HepG2 (cell line): ENCODE results near the gene GRK3. TPM values are rescaled to one million over a fixed set of nuclear protein-coding genes. Genes with fewer than 3 reads are reported as not detected.

Experiments
- ATAC-seq: fragments of 200-7000 bp; cut with Tn5 transposase; 3 replicates; pipeline ENCODE4 v1.9.1; 2020; ENCODE audit warnings: mild to moderate bottlenecking, moderate library complexity
- BruUV-seq: library from RNA; stranded (reverse); fragments of 400-500 nt; replicated peaks from 2 replicates; lab custom pipeline; 2021; lab: Mats Ljungman, UMichigan
- CTCF ChIA-PET: fragments of 300-600 bp; formaldehyde crosslinking; extraction: SDS; loops from one replicate; lab custom pipeline; 2021; ENCODE audit warnings: low total read pairs, inconsistent platforms, low intra/inter-chr PET ratio; lab: Yijun Ruan, JAX
- POLR2A ChIA-PET: fragments of 350-600 bp; sonication (Branson Sonifier 250); formaldehyde crosslinking; loops from one replicate; lab custom pipeline; 2020; ENCODE audit warnings: antibody characterized with exemption, inconsistent platforms; lab: Yijun Ruan, JAX
- DNase-seq: peaks from one replicate; pipeline ENCODE4 v3.0.0-alpha.2; 2015; ENCODE audit warnings: low spot score
- FAIRE-seq: peaks from 3 replicates; lab custom pipeline; 2011; peaks lifted over from hg19 to GRCh38; lab: Jason Lieb, UNC
- H2AFZ ChIP-seq: one replicate; pipeline ENCODE4 v1.6.1; 2011; ENCODE audit warnings: low read length, inconsistent platforms
- H3K27ac ChIP-seq: fragments of 300-600 bp; 3 replicates; pipeline ENCODE4 v1.8.0; 2011; ENCODE audit warnings: mixed run types, mild to moderate bottlenecking, mixed read lengths, low read length, inconsistent platforms; ENCODE audit not compliant: insufficient read depth; ENCODE audit errors: extremely low read length
- H3K27me3 ChIP-seq, 2 experiments: fragments of 200-600 bp in 1 of 2; 2 replicates in 1 of 2; 3 replicates in 1 of 2; pipeline versions ENCODE4 v1.6.0 to v1.8.0; 2011; ENCODE audit warnings: low read length in 2 of 2, mild to moderate bottlenecking in 2 of 2, moderate library complexity in 2 of 2, inconsistent platforms in 1 of 2; ENCODE audit not compliant: insufficient read depth in 2 of 2, control insufficient read depth in 1 of 2
- H3K36me3 ChIP-seq, 2 experiments: fragments of 200-600 bp in 1 of 2; replicated peaks in 1 of 2; 2 replicates in 1 of 2; 3 replicates in 1 of 2; pipeline versions ENCODE4 v1.5.1 to v1.8.0; 2011; ENCODE audit warnings: low read length in 2 of 2, inconsistent platforms in 1 of 2; ENCODE audit not compliant: insufficient read depth in 2 of 2, control insufficient read depth in 1 of 2
- H3K4me1 ChIP-seq: 2 replicates; pipeline ENCODE4 v1.5.1; 2012; ENCODE audit warnings: low read length, inconsistent platforms; ENCODE audit not compliant: insufficient read depth
- H3K4me2 ChIP-seq: 2 replicates; pipeline ENCODE4 v1.6.0; 2011; ENCODE audit warnings: low read depth, low read length, inconsistent platforms
- H3K4me3 ChIP-seq, 3 experiments: fragments of 200-600 bp in 1 of 3; sonication (generic), shearing (Covaris generic) in 1 of 3; replicated peaks in 1 of 3; 2 replicates each; pipeline ENCODE4 v1.5.1; 2011 to 2016; ENCODE audit warnings: low read length in 3 of 3, inconsistent platforms in 2 of 3, low read depth in 2 of 3, mild to moderate bottlenecking in 2 of 3, control low read depth in 1 of 3, mixed read lengths in 1 of 3; ENCODE audit not compliant: insufficient read depth in 1 of 3
- H3K79me2 ChIP-seq: one replicate; pipeline ENCODE4 v1.6.1; 2011; ENCODE audit warnings: low read length, inconsistent platforms; ENCODE audit not compliant: insufficient read depth
- H3K9ac ChIP-seq: 2 replicates; pipeline ENCODE4 v1.6.0; 2011; ENCODE audit warnings: mild to moderate bottlenecking, low read depth, low read length, inconsistent platforms; ENCODE audit not compliant: insufficient read depth
- H3K9me3 ChIP-seq: 2 replicates; pipeline ENCODE4 v1.5.1; 2012; ENCODE audit warnings: mild to moderate bottlenecking, low read length
- H4K20me1 ChIP-seq: 2 replicates; pipeline ENCODE4 v1.6.0; 2011; ENCODE audit warnings: inconsistent platforms, mild to moderate bottlenecking, low read length, moderate library complexity; ENCODE audit not compliant: insufficient read depth
- DNMT3B ChIP-seq: conservative IDR thresholded peaks from 2 replicates; pipeline ENCODE4 v1.6.1; 2016; ENCODE audit warnings: missing biosample characterization, control low read depth
- GZF1 ChIP-seq: sonication (generic); formaldehyde crosslinking; IDR thresholded peaks from 2 replicates; pipeline ENCODE4 v1.5.1; 2020; ENCODE audit warnings: mild to moderate bottlenecking, missing genetic modification reagents
- LRRFIP1 ChIP-seq: sonication (generic); formaldehyde crosslinking; conservative IDR thresholded peaks from 2 replicates; pipeline ENCODE4 v1.4.0; 2020; ENCODE audit warnings: missing genetic modification reagents
- PAWR ChIP-seq: sonication (generic); formaldehyde crosslinking; IDR thresholded peaks from 2 replicates; pipeline ENCODE4 v1.4.0; 2020; ENCODE audit warnings: missing genetic modification reagents, mild to moderate bottlenecking, borderline replicate concordance
- POLR2AphosphoS5 ChIP-seq: IDR thresholded peaks from 2 replicates; pipeline ENCODE4 v1.6.1; 2012; ENCODE audit warnings: low read depth, low read length
- SMARCE1 ChIP-seq: fragments of 450-650 bp; IDR thresholded peaks from 2 replicates; pipeline ENCODE4 v1.6.1; 2017; ENCODE audit warnings: borderline replicate concordance
- ZBTB33 ChIP-seq: sonication (generic); formaldehyde crosslinking; IDR thresholded peaks from 2 replicates; pipeline ENCODE4 v1.4.0; 2020; ENCODE audit warnings: missing genetic modification reagents
- ZKSCAN8 ChIP-seq: IDR thresholded peaks from 2 replicates; pipeline ENCODE4 v1.6.1; 2016; ENCODE audit warnings: borderline replicate concordance, missing genetic modification reagents, missing compliant biosample characterization
- ZNF891 ChIP-seq: sonication (generic); formaldehyde crosslinking; IDR thresholded peaks from 2 replicates; pipeline ENCODE4 v1.5.0; 2020; ENCODE audit warnings: mild to moderate bottlenecking, missing genetic modification reagents
- WGBS: methylation state at CpG from one replicate; pipeline ENCODE4 v1.1.6; 2017; ENCODE audit warnings: low lambda C conversion rate; 5-methylcytosine and 5-hydroxymethylcytosine counted together
- in situ Hi-C: cut with HindIII; loops from 2 replicates; pipeline ENCODE4 v1.10.0; 2017; ENCODE audit warnings: low pct_unique_long_range_greater_than_20kb; ENCODE audit not compliant: extremely low pct_ligation_motif_present
- intact Hi-C: fragments of 100-400 bp; cut with micrococcal nuclease; formaldehyde crosslinking; loops from one replicate; pipeline ENCODE4 v1.10.0; 2022; ENCODE audit not compliant: unreplicated experiment
- polyA plus RNA-seq, 8 experiments: library from polyadenylated mRNA; depleted of rRNA in 3 of 8; stranded (reverse) in 7 of 8; unstranded in 1 of 8; fragments of >200 nt; fragmentation: Illumina TruSeq in 4 of 8; extraction: Trizol in 4 of 8; gene quantifications; 2 replicates each; pipeline versions ENCODE4 v1.2.1 to v1.2.3, GENCODE V29; 2011 to 2016; ENCODE audit warnings: low read depth in 4 of 8, missing spikeins in 1 of 8, mixed read lengths in 1 of 8; ENCODE audit not compliant: insufficient read depth in 1 of 8
- total RNA-seq, 5 experiments: library from RNA; depleted of rRNA; stranded (reverse); fragments of >200 nt; fragmentation: Illumina TruSeq; extraction: Trizol; gene quantifications; 2 replicates each; pipeline ENCODE4 v1.2.3, GENCODE V29; 2016; ENCODE audit warnings: low read depth in 1 of 5

The GRK3 gene
- total and polyA plus RNA-seq, 2 of the 13 experiments (the other 11 are each of a cell fraction or from before 2014, with no cell fraction given) = 8.5 to 16.7 TPM

GRCh38 chr22:25765016-25765367, 200.5 kb downstream of the GRK3 start:
- no peak overlapping the region for H3K9ac ChIP-seq
- H2AFZ ChIP-seq = no peak overlapping the region
- H3K36me3 ChIP-seq = no peaks in the 10 kb centered on the region
- intact Hi-C loops (no loop called here), in situ Hi-C loops (no loop called here)
- DNase-seq = no peak
- H3K27ac ChIP-seq = no peak overlapping the region
- H3K9me3 ChIP-seq = peaks cover 18% of the 10 kb centered on the region
- peaks cover 24% of the 10 kb centered on the region for H3K4me1 ChIP-seq
- no peak for ATAC-seq
- H4K20me1 ChIP-seq = no peaks in the 10 kb centered on the region
- POLR2A ChIA-PET = no interaction called here
- WGBS = 37% methylated on average over 2 of the region's 2 CpGs
- no peak for FAIRE-seq
- CTCF ChIA-PET = no interaction called here
- TF ChIP-seq ZNF891 (no peak), GZF1 (CRISPR knock-in tag) (no peak), ZKSCAN8 (CRISPR knock-in tag) (no peak), POLR2AphosphoS5 (no peak), PAWR (CRISPR knock-in tag) (no peak), ZBTB33 (CRISPR knock-in tag) (no peak), SMARCE1 (no peak), LRRFIP1 (CRISPR knock-in tag) (no peak), DNMT3B (CRISPR knock-in tag) (no peak)
- TF ChIP-seq, all 625 proteins: peak for 0
- Histone ChIP-seq H3K27me3 (peaks cover 7 to 18% of the 10 kb centered on the region in 2 experiments; a peak in 3 of 5 replicates), H3K79me2 (no peaks in the 10 kb centered on the region), H3K4me3 (no peak overlapping the region), H3K4me2 (no peak overlapping the region)
- BruUV-seq = no TSS peak
